A549 (cell line): ENCODE measurements around the gene MYLK4. TPM values are rescaled to one million over a fixed set of nuclear protein-coding genes. Genes with fewer than 3 reads are reported as not detected.

Experiments used
- ATAC-seq, 2 experiments: fragments of 200-7000 bp in 1 of 2; fragments of >200 bp in 1 of 2; cut with Nextera tagmentation in 1 of 2; cut with Tn5 transposase in 1 of 2; 3 replicates each; pipeline versions ENCODE4 v1.8.0 to v1.9.1; 2018 to 2020; ENCODE audit warnings: mild to moderate bottlenecking in 1 of 2, moderate library complexity in 1 of 2
- CTCF ChIA-PET: fragments of 300-600 bp; sonication (Branson Sonifier 250); formaldehyde crosslinking; extraction: SDS; loops from one replicate; lab custom pipeline; 2021; ENCODE audit warnings: antibody characterized with exemption, inconsistent platforms; lab: Yijun Ruan, JAX
- POLR2A ChIA-PET: fragments of 350-600 bp; formaldehyde crosslinking; extraction: SDS; loops from one replicate; lab custom pipeline; 2021; ENCODE audit warnings: antibody characterized with exemption, inconsistent platforms; lab: Yijun Ruan, JAX
- DNase-seq, 2 experiments: peaks; one replicate each; pipeline versions ENCODE4 v3.0.0 to v3.0.0-alpha.2; 2011 to 2016; ENCODE audit warnings: low read depth in 1 of 2, low spot score in 1 of 2
- FAIRE-seq: peaks from 2 replicates; lab custom pipeline; 2011; peaks lifted over from hg19 to GRCh38; lab: Jason Lieb, UNC
- H3K27ac ChIP-seq, 2 experiments: fragments of >200 bp; sonication (Bioruptor Twin); formaldehyde crosslinking; 3 replicates each; pipeline ENCODE4 v1.5.1; 2016 to 2017
- H3K4me1 ChIP-seq: fragments of >200 bp; sonication (Bioruptor Twin); formaldehyde crosslinking; 3 replicates; pipeline ENCODE4 v1.6.1; 2016
- H3K4me2 ChIP-seq: fragments of >200 bp; sonication (Bioruptor Twin); formaldehyde crosslinking; 3 replicates; pipeline ENCODE4 v1.6.1; 2016
- H3K4me3 ChIP-seq: fragments of >200 bp; sonication (Bioruptor Twin); formaldehyde crosslinking; 3 replicates; pipeline ENCODE4 v1.5.1; 2016
- H3K9me3 ChIP-seq: fragments of >200 bp; sonication (Bioruptor Twin); formaldehyde crosslinking; 3 replicates; pipeline ENCODE4 v1.6.1; 2016
- ATOH8 ChIP-seq: fragments of 250-450 bp; sonication (Bioruptor Pico); IDR thresholded peaks from 2 replicates; pipeline ENCODE4 v1.5.0; 2020; ENCODE audit warnings: low read depth, mild to moderate bottlenecking, moderate library complexity
- CBX2 ChIP-seq: fragments of 200-600 bp; sonication (generic); IDR thresholded peaks from 2 replicates; pipeline ENCODE4 v1.6.1; 2016; ENCODE audit warnings: low read depth, mild to moderate bottlenecking, borderline replicate concordance
- CHD2 ChIP-seq: fragments of 150-350 bp; IDR thresholded peaks from 2 replicates; pipeline ENCODE4 v1.6.1; 2014; ENCODE audit warnings: low read length; ENCODE audit not compliant: partially characterized antibody
- CHD4 ChIP-seq: fragments of 200-600 bp; sonication (generic); IDR thresholded peaks from 2 replicates; pipeline ENCODE4 v1.6.1; 2016; ENCODE audit warnings: antibody characterized with exemption, mild to moderate bottlenecking, borderline replicate concordance
- E2F6 ChIP-seq: IDR thresholded peaks from 2 replicates; pipeline ENCODE4 v1.6.1; 2012; ENCODE audit warnings: low read depth, borderline replicate concordance
- EHMT2 ChIP-seq: fragments of 200-600 bp; sonication (generic); IDR thresholded peaks from 2 replicates; pipeline ENCODE4 v1.6.1; 2016; ENCODE audit warnings: antibody characterized with exemption, low read depth, mild to moderate bottlenecking, moderate library complexity
- FOSL2 ChIP-seq, 2 experiments: fragments of 450-650 bp in 1 of 2; fragments of >200 bp in 1 of 2; sonication (Bioruptor Twin) in 1 of 2; formaldehyde crosslinking; IDR thresholded peaks; 2 replicates each; pipeline versions ENCODE4 v1.5.0 to v1.6.1; 2016 to 2020; ENCODE audit warnings: mild to moderate bottlenecking in 1 of 2, moderate library complexity in 1 of 2
- HES2 ChIP-seq: fragments of >200 bp; sonication (Bioruptor Twin); formaldehyde crosslinking; IDR thresholded peaks from 2 replicates; pipeline ENCODE4 v1.6.1; 2016
- HEYL ChIP-seq: fragments of 250-450 bp; sonication (Bioruptor Pico); IDR thresholded peaks from 2 replicates; pipeline ENCODE4 v1.8.0; 2021; ENCODE audit warnings: mild to moderate bottlenecking, moderate library complexity
- HOXB13 ChIP-seq: fragments of 250-450 bp; sonication (Bioruptor Pico); IDR thresholded peaks from 2 replicates; pipeline ENCODE4 v1.5.0; 2020; ENCODE audit warnings: low read depth, mild to moderate bottlenecking, moderate library complexity
- JUN ChIP-seq, 2 experiments: fragments of >200 bp; sonication (Bioruptor Twin); formaldehyde crosslinking; IDR thresholded peaks; 2 replicates in 1 of 2; 3 replicates in 1 of 2; pipeline ENCODE4 v1.6.1; 2016 to 2017
- MAFK ChIP-seq: fragments of 450-650 bp; IDR thresholded peaks from 2 replicates; pipeline ENCODE4 v1.6.1; 2014; ENCODE audit not compliant: partially characterized antibody
- PHF8 ChIP-seq: fragments of 200-600 bp; sonication (generic); IDR thresholded peaks from 2 replicates; pipeline ENCODE4 v1.6.1; 2016; ENCODE audit warnings: low read depth, mild to moderate bottlenecking, antibody characterized with exemption, moderate library complexity, borderline replicate concordance
- RARB ChIP-seq: fragments of 250-450 bp; sonication (Bioruptor Pico); IDR thresholded peaks from 2 replicates; pipeline ENCODE4 v1.8.0; 2021; ENCODE audit warnings: mild to moderate bottlenecking, moderate library complexity
- RCOR1 ChIP-seq: fragments of 150-350 bp; IDR thresholded peaks from 2 replicates; pipeline ENCODE4 v1.6.1; 2014; ENCODE audit warnings: antibody characterized with exemption, low read length, low read depth
- REST ChIP-seq: fragments of 200-600 bp; sonication (generic); IDR thresholded peaks from 2 replicates; pipeline ENCODE4 v1.6.1; 2016; ENCODE audit warnings: antibody characterized with exemption, mild to moderate bottlenecking, moderate library complexity
- SREBF2 ChIP-seq: fragments of 450-650 bp; IDR thresholded peaks from 2 replicates; pipeline ENCODE4 v1.6.1; 2014; ENCODE audit warnings: mild to moderate bottlenecking, moderate library complexity
- USF2 ChIP-seq: fragments of 450-650 bp; IDR thresholded peaks from 2 replicates; pipeline ENCODE4 v1.6.1; 2014; ENCODE audit warnings: antibody characterized with exemption
- WGBS: methylation state at CpG from one replicate; pipeline ENCODE4 v1.1.6; 2017; ENCODE audit errors: missing lambda C conversion rate; 5-methylcytosine and 5-hydroxymethylcytosine counted together
- polyA plus RNA-seq, 4 experiments: library from polyadenylated mRNA; depleted of rRNA in 3 of 4; stranded (reverse); fragments of >200 nt; fragmentation: RNase III in 1 of 4; extraction: RNeasy Plus Mini Kit Qiagen cat#74134 plus additional on column Dnase treatment in 1 of 4; gene quantifications; 2 replicates in 3 of 4; 3 replicates in 1 of 4; pipeline ENCODE4 v1.2.3, GENCODE V29; 2011 to 2017

Gene MYLK4
- polyA plus RNA-seq, 2 of the 4 experiments (the other 2 are of a cell fraction) = 0.14 to 0.21 TPM

GRCh38 chr6:2770171-2770570 lies 19.4 kb upstream of the MYLK4 start:
- DNase-seq (no peak), ATAC-seq (no peak), FAIRE-seq (no peak)
- WGBS = 76% methylated on average over 12 of the region's 13 CpGs
- Histone ChIP-seq H3K9me3 (no peaks in the 10 kb centered on the region), H3K4me3 (no peak overlapping the region), H3K27ac (no peak overlapping the region), H3K4me2 (no peak overlapping the region), H3K4me1 (peaks cover 29% of the 10 kb centered on the region; the same call in 2 of the 3 replicates)
- CTCF ChIA-PET = interaction anchor here (0.9 to 4.5 kb wide), 4 partner anchors 7 to 1174 kb away, joined by 3 to 24 read pairs (median 4); partner anchors contain the start of gene MYLK4
- POLR2A ChIA-PET = no interaction called here
- TF ChIP-seq EHMT2 (no peak), USF2 (no peak), CHD4 (no peak), CHD2 (no peak), REST (no peak)

- ATAC-seq = no peak
- POLR2A ChIA-PET = no interaction called here
- H3K9me3 ChIP-seq = no peaks in the 10 kb centered on the region
- no peak for TF ChIP-seq E2F6
- no peak for TF ChIP-seq PHF8
- no peak for TF ChIP-seq RARB (CRISPR knock-in tag)
- no peak for TF ChIP-seq JUN (IDR thresholded peaks at IDR 0.05)
- TF ChIP-seq MAFK = no peak
- no peak for TF ChIP-seq HES2
- TF ChIP-seq CHD4 = no peak
- no peak for TF ChIP-seq RCOR1
- TF ChIP-seq SREBF2 = no peak
- no peak for TF ChIP-seq CBX2
- no peak for TF ChIP-seq FOSL2 (IDR thresholded peaks at IDR 0.05)
- TF ChIP-seq FOSL2 (CRISPR knock-in tag; IDR thresholded peaks at IDR 0.05) = no peak
- no peak for TF ChIP-seq HOXB13 (CRISPR knock-in tag)
- TF ChIP-seq ATOH8 (CRISPR knock-in tag) = no peak
- TF ChIP-seq HEYL = no peak
- H3K4me1 ChIP-seq = peaks cover 29% of the 10 kb centered on the region; the same call in 2 of the 3 replicates
- peak overlapping the region; percentile 88 for H3K4me2 ChIP-seq
- WGBS = 29% methylated on average over 6 of the region's 6 CpGs
- H3K4me3 ChIP-seq = peak overlapping the region; percentile 96; the same call in 1 of the 3 replicates
- DNase-seq = no peak
- no peak for FAIRE-seq
- CTCF ChIA-PET = interaction anchor here (0.7 to 4.5 kb wide), 6 partner anchors 9 to 183 kb away, joined by 3 to 24 read pairs (median 4); partner anchors contain the start of gene MYLK4
- no peak overlapping the region for H3K27ac ChIP-seq
Measured at GRCh38 chr6:2768696-2769095, 18.0 kb upstream of the MYLK4 start.
